ENCODE results near the gene RAPGEF1.

The RAPGEF1 gene

DNA sequence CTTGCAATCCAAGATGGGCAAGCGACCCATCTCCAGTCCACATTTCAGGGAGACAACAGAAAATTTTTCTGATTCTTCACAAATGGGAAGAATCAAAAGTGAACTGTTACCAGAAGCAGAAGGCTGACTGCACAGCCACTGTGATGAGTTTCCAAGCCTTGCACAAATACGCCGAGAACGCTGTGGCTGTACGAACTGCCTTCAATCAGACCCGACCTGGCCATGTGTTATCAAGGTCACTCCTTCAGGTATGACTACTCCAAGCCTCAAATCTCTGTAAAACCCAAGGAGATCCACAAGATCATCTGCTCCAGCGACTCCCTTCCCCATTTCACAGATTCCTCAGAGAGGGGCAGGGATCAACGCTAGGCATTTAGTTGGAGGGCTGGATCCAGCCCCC lies 26.9 kb downstream of the RAPGEF1 start:
- TF ChIP-seq TAF1 (IDR thresholded peaks at IDR 0.05; ENCODE audit: borderline replicate concordance, insufficient read depth, low read length), result no peak
- TF ChIP-seq, protein P1, sequence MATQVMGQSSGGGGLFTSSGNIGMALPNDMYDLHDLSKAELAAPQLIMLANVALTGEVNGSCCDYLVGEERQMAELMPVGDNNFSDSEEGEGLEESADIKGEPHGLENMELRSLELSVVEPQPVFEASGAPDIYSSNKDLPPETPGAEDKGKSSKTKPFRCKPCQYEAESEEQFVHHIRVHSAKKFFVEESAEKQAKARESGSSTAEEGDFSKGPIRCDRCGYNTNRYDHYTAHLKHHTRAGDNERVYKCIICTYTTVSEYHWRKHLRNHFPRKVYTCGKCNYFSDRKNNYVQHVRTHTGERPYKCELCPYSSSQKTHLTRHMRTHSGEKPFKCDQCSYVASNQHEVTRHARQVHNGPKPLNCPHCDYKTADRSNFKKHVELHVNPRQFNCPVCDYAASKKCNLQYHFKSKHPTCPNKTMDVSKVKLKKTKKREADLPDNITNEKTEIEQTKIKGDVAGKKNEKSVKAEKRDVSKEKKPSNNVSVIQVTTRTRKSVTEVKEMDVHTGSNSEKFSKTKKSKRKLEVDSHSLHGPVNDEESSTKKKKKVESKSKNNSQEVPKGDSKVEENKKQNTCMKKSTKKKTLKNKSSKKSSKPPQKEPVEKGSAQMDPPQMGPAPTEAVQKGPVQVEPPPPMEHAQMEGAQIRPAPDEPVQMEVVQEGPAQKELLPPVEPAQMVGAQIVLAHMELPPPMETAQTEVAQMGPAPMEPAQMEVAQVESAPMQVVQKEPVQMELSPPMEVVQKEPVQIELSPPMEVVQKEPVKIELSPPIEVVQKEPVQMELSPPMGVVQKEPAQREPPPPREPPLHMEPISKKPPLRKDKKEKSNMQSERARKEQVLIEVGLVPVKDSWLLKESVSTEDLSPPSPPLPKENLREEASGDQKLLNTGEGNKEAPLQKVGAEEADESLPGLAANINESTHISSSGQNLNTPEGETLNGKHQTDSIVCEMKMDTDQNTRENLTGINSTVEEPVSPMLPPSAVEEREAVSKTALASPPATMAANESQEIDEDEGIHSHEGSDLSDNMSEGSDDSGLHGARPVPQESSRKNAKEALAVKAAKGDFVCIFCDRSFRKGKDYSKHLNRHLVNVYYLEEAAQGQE (IDR thresholded peaks at IDR 0.05; ENCODE audit: insufficient read depth in 1 of 2, low read depth in 2 of 2, low read length in 2 of 2), result no peak
- no peak for TF ChIP-seq SIN3A (IDR thresholded peaks at IDR 0.05; ENCODE audit: borderline replicate concordance, insufficient read depth, low read length)
- TF ChIP-seq POLR2AphosphoS5 (IDR thresholded peaks at IDR 0.05; ENCODE audit: low read depth, low read length), result no peak
- no peak for TF ChIP-seq FOXP2 (optimal IDR thresholded peaks at IDR 0.05; ENCODE audit: borderline replicate concordance, extremely low read depth, extremely low read length, insufficient read depth)

DNA sequence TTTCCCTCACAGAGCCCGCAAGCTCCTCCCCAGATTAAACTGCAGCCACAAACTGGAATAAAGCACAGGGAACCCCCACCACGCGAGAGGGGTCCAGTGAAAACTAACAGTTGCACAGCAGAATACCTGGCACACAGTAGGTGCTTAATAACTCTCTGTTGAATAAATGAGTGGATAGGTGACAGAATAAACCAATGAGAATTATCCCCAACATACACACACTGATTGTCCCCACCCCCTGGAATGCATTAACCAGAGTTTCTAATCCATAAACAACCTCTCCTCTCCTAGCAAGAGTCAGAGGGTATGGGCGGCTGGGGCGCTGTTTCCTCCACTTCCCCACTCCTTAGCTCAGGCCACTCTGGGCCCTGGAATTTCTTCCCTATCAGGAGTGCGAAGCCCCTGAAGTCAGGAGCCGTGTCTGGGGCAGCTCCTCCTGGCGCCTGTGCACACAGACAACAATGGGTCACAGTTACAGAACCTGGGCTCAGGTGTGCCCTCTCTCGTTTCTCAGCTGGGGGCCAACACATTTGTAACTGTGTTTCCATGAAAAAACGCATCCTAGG lies 27.6 kb downstream of the RAPGEF1 start:
- TF ChIP-seq SIN3A (IDR thresholded peaks at IDR 0.05; ENCODE audit: borderline replicate concordance, insufficient read depth, low read length), result no peak
- TF ChIP-seq, protein P1 (IDR thresholded peaks at IDR 0.05; ENCODE audit: insufficient read depth in 1 of 2, low read depth in 2 of 2, low read length in 2 of 2), result no peak
- TF ChIP-seq POLR2AphosphoS5 (IDR thresholded peaks at IDR 0.05; ENCODE audit: low read depth, low read length), result no peak
- TF ChIP-seq TAF1 (IDR thresholded peaks at IDR 0.05; ENCODE audit: borderline replicate concordance, insufficient read depth, low read length), result no peak
- TF ChIP-seq FOXP2 (optimal IDR thresholded peaks at IDR 0.05; ENCODE audit: borderline replicate concordance, extremely low read depth, extremely low read length, insufficient read depth), result no peak

DNA sequence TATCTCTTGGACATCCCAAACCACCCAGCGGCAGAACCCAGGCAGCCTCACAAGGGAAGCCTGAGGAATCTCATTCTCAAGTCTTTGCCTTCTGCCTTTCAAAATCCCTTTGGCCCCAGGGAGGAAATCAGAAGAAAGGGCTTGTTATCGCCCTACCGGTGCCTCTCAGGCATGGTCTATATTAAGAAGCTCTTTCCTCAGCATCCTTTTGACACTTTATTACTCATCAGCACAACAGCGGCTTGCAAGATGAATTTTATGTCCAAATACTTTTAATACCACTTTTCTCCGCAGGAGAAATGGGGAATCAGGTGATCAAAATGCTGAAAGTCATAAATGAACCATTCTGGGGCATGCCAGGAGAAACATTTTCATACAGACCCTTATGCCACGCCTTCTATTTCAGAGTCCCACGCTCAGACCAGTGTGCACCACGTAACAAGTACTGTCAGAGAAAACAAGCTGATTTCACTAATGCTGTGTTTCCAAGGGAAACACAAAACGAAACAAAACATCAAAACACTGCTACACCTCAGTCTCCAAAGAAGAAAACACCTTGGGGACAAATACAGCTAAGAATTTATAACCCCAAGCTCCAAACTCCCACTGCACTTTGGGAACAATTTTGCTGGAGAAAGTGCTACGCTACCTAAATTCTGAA lies 30.0 kb downstream of the RAPGEF1 start:
- no peak for TF ChIP-seq FOXP2 (optimal IDR thresholded peaks at IDR 0.05; ENCODE audit: borderline replicate concordance, extremely low read depth, extremely low read length, insufficient read depth)

DNA sequence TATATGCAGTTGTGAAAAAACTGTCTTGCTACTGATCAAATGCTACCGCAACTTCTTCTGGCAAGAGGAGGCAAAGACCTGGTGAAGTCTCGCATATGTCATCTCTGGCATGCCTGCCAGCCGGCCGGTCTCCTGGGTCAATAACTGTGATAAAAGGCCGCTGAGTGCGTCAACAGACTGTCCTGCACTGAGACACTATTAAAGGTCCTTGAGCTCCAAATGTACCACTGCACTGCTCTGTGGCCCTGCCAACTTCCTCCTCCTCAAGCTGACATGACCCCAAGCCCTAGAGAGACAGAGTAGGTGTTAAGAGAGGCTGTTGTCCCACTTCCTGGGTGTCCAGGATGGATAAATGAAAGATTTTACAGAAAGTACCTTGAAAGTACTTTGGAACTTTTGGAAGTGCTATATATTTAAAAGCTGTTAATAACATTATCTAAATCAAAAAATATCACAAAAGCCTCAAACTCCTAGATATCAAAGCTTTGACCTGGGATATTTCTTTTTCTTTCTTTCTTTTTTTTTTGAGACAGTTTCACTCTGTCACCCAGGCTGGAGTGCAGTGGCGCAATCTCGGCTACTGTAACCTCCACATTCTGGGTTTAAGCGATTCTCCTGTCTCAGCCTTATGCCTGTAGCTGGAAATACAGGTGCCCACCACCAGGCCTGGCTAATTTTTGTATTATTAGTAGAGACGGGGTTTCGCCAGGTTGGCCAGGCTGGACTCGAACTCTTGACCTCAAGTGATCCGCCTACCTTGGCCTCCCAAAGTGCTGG lies 31.5 kb downstream of the RAPGEF1 start:
- TF ChIP-seq FOXP2 (optimal IDR thresholded peaks at IDR 0.05; ENCODE audit: borderline replicate concordance, extremely low read depth, extremely low read length, insufficient read depth), result no peak
- no peak for TF ChIP-seq SIN3A (IDR thresholded peaks at IDR 0.05; ENCODE audit: borderline replicate concordance, insufficient read depth, low read length)
- TF ChIP-seq, protein P1 (IDR thresholded peaks at IDR 0.05; ENCODE audit: insufficient read depth in 1 of 2, low read depth in 2 of 2, low read length in 2 of 2), result no peak
- TF ChIP-seq TAF1 (IDR thresholded peaks at IDR 0.05; ENCODE audit: borderline replicate concordance, insufficient read depth, low read length), result no peak
- no peak for TF ChIP-seq POLR2AphosphoS5 (IDR thresholded peaks at IDR 0.05; ENCODE audit: low read depth, low read length)

DNA sequence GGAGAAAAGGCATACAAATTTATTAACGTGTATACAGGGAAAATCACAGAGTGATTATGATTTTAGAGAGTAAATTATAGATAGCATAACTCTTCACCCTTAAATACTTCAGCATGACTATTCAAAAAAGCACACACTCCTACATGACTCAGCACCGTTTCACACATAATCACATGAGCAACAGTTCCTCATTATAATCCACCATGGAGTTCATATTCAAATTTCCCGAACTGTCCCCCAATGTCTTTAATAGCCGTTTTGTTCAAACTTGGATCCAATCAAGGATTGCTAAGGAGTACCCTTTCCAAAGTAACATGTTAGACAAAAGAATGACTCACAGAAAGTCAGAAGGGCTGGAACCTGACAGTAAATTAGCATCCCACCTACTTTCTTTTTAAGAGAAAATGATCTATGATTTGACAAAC lies 32.1 kb downstream of the RAPGEF1 start:
- no peak for TF ChIP-seq TAF1 (IDR thresholded peaks at IDR 0.05; ENCODE audit: borderline replicate concordance, insufficient read depth, low read length)
- TF ChIP-seq POLR2AphosphoS5 (IDR thresholded peaks at IDR 0.05; ENCODE audit: low read depth, low read length), result no peak
- TF ChIP-seq, protein P1 (IDR thresholded peaks at IDR 0.05; ENCODE audit: insufficient read depth in 1 of 2, low read depth in 2 of 2, low read length in 2 of 2), result no peak
- no peak for TF ChIP-seq SIN3A (IDR thresholded peaks at IDR 0.05; ENCODE audit: borderline replicate concordance, insufficient read depth, low read length)
- TF ChIP-seq FOXP2 (optimal IDR thresholded peaks at IDR 0.05; ENCODE audit: borderline replicate concordance, extremely low read depth, extremely low read length, insufficient read depth), result no peak
